Activated CD8-positive, alpha-beta memory T cell treated with anti-CD3 and anti-CD28 coated beads for 4 hours (primary cell): Measurements from ENCODE around the gene PCDHGC3.
"Not testable (repeated sequence)": the region's sequence is repeated elsewhere in the genome, so short reads cannot be mapped to it uniquely, and the experiment has no call there.

Experiments
- DNase-seq, 2 donors: peaks; one replicate each; pipeline ENCODE4 v3.0.0-alpha.2; 2020; ENCODE audit warnings: low read depth in 2 of 2

Gene PCDHGC3

GRCh38 chr5:141475625-141476131 lies at the start of gene PCDHGC3:
Gene PCDHGC3, plus strand, starts transcription at chr5:141475966. Its CDS starts 151 bp downstream, at chr5:141476117.
- DNase-seq: no peak

- no peak for DNase-seq
Observed at GRCh38 chr5:141427783-141428426, 47.9 kb upstream of the PCDHGC3 start.

DNA sequence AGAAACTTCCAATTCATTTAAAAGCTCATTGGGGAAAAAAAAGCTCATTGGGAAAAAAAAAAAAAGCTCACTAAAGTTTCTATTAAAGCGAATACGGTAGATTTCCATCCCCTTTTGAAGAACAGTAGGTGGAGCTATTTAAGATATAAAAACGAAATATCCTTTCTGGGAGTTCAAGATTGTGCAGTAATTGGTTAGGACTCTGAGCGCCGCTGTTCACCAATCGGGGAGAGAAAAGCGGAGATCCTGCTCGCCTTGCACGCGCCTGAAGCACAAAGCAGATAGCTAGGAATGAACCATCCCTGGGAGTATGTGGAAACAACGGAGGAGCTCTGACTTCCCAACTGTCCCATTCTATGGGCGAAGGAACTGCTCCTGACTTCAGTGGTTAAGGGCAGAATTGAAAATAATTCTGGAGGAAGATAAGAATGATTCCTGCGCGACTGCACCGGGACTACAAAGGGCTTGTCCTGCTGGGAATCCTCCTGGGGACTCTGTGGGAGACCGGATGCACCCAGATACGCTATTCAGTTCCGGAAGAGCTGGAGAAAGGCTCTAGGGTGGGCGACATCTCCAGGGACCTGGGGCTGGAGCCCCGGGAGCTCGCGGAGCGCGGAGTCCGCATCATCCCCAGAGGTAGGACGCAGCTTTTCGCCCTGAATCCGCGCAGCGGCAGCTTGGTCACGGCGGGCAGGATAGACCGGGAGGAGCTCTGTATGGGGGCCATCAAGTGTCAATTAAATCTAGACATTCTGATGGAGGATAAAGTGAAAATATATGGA lies 45.2 kb upstream of the PCDHGC3 start, which contains the start of gene PCDHGA12:
Gene PCDHGA12, plus strand, starts transcription at position 176 of the 782 bp plus-strand sequence. Its CDS starts 253 bp downstream, at position 429.
- no peak for DNase-seq

DNA sequence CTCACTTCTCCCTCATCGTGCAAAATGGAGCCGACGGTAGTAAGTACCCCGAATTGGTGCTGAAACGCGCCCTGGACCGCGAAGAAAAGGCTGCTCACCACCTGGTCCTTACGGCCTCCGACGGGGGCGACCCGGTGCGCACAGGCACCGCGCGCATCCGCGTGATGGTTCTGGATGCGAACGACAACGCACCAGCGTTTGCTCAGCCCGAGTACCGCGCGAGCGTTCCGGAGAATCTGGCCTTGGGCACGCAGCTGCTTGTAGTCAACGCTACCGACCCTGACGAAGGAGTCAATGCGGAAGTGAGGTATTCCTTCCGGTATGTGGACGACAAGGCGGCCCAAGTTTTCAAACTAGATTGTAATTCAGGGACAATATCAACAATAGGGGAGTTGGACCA lies 44.5 kb upstream of the PCDHGC3 start:
- no peak for DNase-seq

GRCh38 chr5:141432308-141432707 lies 43.5 kb upstream of the PCDHGC3 start:
- not testable (repeated sequence) for DNase-seq

GRCh38 chr5:141432726-141433125 lies 43.0 kb upstream of the PCDHGC3 start:
- not testable (repeated sequence) for DNase-seq

DNA sequence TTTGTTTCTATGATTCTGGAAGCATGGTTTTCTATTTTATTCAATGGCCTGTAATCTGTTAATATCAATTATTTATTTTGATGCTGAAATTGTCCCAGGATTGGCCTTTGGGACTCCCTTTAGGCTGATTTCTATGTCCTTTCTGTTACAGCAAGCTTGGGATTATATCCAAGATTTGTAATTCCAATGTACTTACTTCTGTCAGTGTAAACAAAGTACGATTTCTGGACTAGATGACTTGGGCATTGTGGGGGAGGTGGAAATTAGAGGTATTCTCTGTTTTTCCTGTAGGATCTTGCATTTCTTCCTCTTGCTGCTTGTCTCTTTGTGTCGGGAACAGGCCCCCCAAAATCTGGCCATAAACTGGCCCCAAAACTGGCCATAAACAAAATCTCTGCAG lies 41.8 kb upstream of the PCDHGC3 start:
- DNase-seq: no peak

DNA sequence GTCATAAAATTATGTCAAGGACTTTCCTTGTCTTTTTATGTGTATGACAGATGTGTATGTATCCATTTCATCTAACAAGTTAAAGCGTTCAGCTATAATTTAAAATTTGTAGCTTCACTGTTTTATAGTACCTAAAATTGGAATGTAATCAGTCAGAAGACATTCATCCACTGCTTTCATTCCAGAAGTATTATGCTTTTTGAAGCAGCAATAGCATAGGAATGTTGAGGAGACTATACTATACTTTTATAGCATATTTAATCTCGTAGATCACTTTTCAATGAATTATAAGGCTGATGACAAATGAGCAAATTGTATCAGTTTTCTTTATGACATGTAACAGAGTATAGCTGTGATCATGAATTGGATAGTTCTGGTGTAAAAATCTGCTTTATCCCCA lies 38.5 kb upstream of the PCDHGC3 start:
- DNase-seq: no peak

DNA sequence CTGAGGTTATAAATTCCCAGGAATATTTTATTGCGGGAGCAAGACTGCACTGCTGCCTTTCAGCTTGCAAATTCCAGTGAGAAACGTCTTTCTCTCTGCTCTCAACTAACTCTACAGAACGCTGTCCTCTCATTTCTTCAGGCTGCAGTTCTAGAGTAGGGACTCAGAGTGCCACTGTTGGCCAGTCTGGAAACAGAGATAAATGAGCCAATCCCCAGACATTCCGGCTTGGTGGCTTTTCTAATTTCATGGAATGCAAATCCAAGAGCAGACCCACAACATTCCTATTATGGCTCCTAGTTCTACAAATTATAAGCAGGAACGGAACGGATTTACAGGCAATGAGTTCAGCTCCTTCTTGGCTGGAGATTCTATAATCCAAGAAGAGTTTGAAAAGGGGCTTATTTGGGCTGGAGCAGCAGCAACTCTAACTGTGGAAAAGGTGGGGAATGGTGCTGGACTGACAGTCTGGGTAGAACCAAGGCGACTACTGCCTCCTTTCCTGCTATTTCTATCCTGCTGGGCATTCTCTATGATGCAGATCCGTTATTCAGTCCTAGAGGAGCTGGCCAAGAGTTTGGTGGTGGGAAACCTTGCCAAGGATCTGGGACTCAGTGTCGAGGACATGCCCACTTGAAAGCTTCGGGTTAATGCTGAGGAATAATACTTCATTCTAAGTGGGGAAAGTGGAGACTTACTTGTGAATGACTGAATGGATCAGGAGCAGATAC lies 36.2 kb upstream of the PCDHGC3 start:
- DNase-seq: no peak

GRCh38 chr5:141440341-141440740 lies 35.4 kb upstream of the PCDHGC3 start:
- no peak for DNase-seq

DNA sequence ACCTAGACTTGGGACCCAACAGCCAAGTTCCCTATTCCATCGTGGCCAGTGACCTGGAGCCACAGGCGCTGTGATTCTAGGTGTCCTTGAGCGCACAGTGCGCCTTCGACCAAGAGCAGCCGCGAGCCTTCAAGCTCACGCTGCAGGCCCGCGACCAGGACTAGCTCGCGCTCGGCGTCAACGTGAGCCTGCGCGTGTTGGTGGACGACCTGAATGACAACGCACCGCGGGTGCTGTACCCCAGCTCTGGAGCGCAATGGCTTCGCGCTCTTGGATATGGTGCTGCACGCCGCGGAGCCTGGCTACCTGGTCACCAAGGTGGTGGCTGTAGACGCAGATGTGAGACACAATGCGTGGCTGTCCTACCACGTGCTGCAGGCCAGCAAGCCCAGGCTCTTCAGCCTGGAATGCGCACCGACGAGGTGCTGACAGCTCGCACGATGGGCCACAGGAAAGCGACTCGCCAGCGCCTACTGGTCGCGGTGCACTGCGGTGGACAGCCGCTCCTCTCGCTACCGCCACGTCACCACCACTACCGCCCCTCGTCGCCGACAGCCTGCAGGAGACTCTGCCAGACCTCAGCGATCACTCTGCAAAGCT lies 34.1 kb upstream of the PCDHGC3 start:
- DNase-seq: no peak

DNA sequence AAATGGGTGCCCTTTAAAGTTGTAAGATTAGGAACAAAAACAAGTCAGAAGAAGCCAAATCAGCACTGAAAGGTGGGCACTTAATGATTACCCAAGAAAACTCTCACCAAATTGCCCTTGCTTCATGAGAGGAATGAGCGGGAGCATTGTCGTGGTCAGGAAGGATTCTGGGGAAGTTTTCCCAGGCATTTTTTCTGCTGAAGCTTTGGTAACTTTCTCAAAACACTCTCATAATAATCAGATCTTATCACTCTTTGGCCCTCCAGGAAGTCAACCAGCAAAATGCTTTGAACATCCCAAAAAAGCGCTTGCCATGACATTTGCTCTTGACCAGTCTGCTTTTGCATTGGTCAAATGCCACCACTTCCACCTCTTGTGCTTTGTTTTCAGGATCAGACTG lies 10.4 kb upstream of the PCDHGC3 start:
- DNase-seq: no peak

DNA sequence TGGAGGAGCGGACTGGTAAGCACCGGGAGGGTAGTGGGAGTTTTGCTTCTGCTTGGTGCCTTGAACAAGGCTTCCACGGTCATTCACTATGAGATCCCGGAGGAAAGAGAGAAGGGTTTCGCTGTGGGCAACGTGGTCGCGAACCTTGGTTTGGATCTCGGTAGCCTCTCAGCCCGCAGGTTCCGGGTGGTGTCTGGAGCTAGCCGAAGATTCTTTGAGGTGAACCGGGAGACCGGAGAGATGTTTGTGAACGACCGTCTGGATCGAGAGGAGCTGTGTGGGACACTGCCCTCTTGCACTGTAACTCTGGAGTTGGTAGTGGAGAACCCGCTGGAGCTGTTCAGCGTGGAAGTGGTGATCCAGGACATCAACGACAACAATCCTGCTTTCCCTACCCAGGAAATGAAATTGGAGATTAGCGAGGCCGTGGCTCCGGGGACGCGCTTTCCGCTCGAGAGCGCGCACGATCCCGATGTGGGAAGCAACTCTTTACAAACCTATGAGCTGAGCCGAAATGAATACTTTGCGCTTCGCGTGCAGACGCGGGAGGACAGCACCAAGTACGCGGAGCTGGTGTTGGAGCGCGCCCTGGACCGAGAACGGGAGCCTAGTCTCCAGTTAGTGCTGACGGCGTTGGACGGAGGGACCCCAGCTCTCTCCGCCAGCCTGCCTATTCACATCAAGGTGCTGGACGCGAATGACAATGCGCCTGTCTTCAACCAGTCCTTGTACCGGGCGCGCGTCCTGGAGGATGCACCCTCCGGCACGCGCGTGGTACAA lies 556 bp downstream of the PCDHGC3 start:
- DNase-seq: no peak

- DNase-seq: no peak
Observed at GRCh38 chr5:141477044-141477575, 1.3 kb downstream of the PCDHGC3 start.

- no peak for DNase-seq
Observed at GRCh38 chr5:141477815-141478214, 2.0 kb downstream of the PCDHGC3 start.

GRCh38 chr5:141478321-141478945 lies 2.7 kb downstream of the PCDHGC3 start:
- no peak for DNase-seq

GRCh38 chr5:141479776-141480175 lies 4.0 kb downstream of the PCDHGC3 start:
- DNase-seq: no peak

- DNase-seq: no peak
Observed at GRCh38 chr5:141483902-141484301, 8.1 kb downstream of the PCDHGC3 start.

DNA sequence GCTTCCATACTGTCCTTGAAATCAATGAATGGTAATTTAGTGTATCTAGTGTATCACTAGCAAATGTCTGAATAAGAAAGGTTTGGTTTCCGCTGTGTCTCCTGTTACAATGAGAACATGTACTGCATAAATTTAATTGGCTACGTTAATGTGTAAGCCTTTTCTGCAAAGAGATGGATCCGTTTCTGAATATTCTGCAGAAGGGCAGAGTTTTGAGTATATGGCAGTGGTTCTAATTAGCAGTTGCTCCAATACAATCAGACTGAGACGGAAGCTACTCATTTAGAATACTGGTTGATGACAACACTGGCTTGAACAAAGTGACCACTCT lies 8.5 kb downstream of the PCDHGC3 start:
- DNase-seq: no peak

DNA sequence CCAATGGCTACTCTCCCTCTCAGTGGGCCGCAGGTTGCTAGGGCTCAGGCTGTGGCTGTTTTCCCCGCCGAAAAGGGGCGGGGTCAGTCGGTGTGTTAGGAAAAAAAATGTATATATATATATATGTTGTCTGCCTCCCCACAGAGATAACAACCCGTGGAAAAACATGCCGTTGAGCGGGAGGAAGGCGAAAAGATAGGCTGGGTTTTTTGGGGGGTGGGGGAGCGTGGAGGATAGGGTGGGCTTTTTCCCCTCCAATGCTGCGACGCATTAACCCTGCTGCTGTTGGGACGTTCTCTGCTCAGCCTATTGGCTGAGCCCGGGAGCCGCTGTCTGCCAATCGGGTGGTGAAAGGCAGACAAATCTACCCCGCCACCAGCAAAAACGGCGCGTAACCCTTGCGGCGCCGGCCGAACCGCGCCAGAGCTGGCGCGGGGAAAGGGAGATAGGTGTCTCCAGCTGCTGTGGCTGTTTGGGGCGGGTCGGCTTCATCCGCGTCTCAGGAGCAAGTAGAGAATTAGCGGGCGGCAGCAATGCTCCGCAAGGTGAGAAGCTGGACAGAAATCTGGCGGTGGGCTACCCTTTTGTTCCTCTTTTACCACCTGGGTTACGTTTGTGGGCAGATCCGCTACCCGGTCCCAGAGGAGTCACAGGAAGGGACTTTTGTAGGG lies 9.0 kb downstream of the PCDHGC3 start, which contains the start of gene PCDHGC4:
Gene PCDHGC4, plus strand, starts transcription at position 390 of the 671 bp plus-strand sequence. Its CDS starts 144 bp downstream, at position 534.
- DNase-seq: no peak
